K562 (cell line): ENCODE results near the gene LPIN1. TPM values are rescaled to one million over a fixed set of nuclear protein-coding genes. Genes with fewer than 3 reads are reported as not detected.

Source experiments
- ARID3A ChIP-seq: IDR thresholded peaks from 2 replicates; pipeline ENCODE4 v1.6.1; 2012; ENCODE audit warnings: low read depth, low read length, improper control_type of control experiment, borderline replicate concordance
- ATF1 ChIP-seq, 2 experiments: fragments of 450-650 bp in 1 of 2; IDR thresholded peaks; 2 replicates each; pipeline ENCODE4 v1.6.1; 2016; ENCODE audit warnings: missing compliant biosample characterization in 1 of 2, missing genetic modification characterization in 1 of 2
- CAMTA2 ChIP-seq: fragments of 250-450 bp; sonication (Bioruptor Pico); conservative IDR thresholded peaks from 2 replicates; pipeline ENCODE4 v1.5.1; 2022
- CHD4 ChIP-seq: fragments of 200-600 bp; sonication (generic); IDR thresholded peaks from 3 replicates; pipeline ENCODE4 v1.6.1; 2012; ENCODE audit warnings: low read depth, mild to moderate bottlenecking, mixed read lengths, low read length, inconsistent platforms; ENCODE audit not compliant: insufficient read depth, insufficient replicate concordance, poor library complexity, severe bottlenecking
- DIDO1 ChIP-seq: fragments of 450-650 bp; IDR thresholded peaks from 2 replicates; pipeline ENCODE4 v1.6.1; 2016; ENCODE audit warnings: low read depth, missing biosample characterization, missing genetic modification characterization
- FUS ChIP-seq: fragments of 200-400 bp; formaldehyde crosslinking; optimal IDR thresholded peaks from 2 replicates; pipeline ENCODE3; 2017; ENCODE audit warnings: low read depth, low read length
- GABPB1 ChIP-seq: sonication (generic); formaldehyde crosslinking; IDR thresholded peaks from 2 replicates; pipeline ENCODE4 v1.8.0; 2022; ENCODE audit warnings: mild to moderate bottlenecking, missing genetic modification reagents
- HMBOX1 ChIP-seq: sonication (generic); IDR thresholded peaks from 2 replicates; pipeline ENCODE4 v1.6.1; 2016
- MTA3 ChIP-seq: fragments of 450-650 bp; formaldehyde crosslinking; IDR thresholded peaks from 2 replicates; pipeline ENCODE4 v1.6.1; 2017; ENCODE audit warnings: mild to moderate bottlenecking, borderline replicate concordance
- NR1H2 ChIP-seq: sonication (generic); formaldehyde crosslinking; IDR thresholded peaks from 2 replicates; pipeline ENCODE4 v1.4.0; 2020; ENCODE audit warnings: mild to moderate bottlenecking, missing genetic modification reagents
- PBX2 ChIP-seq, 2 experiments: IDR thresholded peaks in 1 of 2; conservative IDR thresholded peaks in 1 of 2; 2 replicates each; pipeline ENCODE4 v1.6.1; 2016; ENCODE audit warnings: low read depth in 2 of 2, mild to moderate bottlenecking in 1 of 2, missing compliant biosample characterization in 1 of 2, missing genetic modification characterization in 1 of 2, moderate library complexity in 1 of 2
- RNF2 ChIP-seq: sonication (generic); IDR thresholded peaks from 2 replicates; pipeline ENCODE4 v1.6.1; 2016
- SETDB1 ChIP-seq: IDR thresholded peaks from one replicate; pipeline ENCODE4 v1.6.1; 2012; ENCODE audit warnings: low read length, control low read depth, inconsistent platforms
- SIN3A ChIP-seq, 2 experiments: fragments of 150-350 bp in 1 of 2; IDR thresholded peaks; 2 replicates each; pipeline ENCODE4 v1.6.1; 2011 to 2016; ENCODE audit warnings: borderline replicate concordance in 2 of 2, low read depth in 2 of 2, low read length in 2 of 2, mild to moderate bottlenecking in 2 of 2, moderate library complexity in 2 of 2; ENCODE audit not compliant: control insufficient read depth in 1 of 2
- SP2 ChIP-seq: IDR thresholded peaks from 2 replicates; pipeline ENCODE4 v1.6.1; 2011; ENCODE audit warnings: mild to moderate bottlenecking, low read depth, low read length, moderate library complexity; ENCODE audit not compliant: poor library complexity, severe bottlenecking; ENCODE audit errors: extremely low read depth
- TAL1 ChIP-seq: fragments of 450-650 bp; IDR thresholded peaks from 2 replicates; pipeline ENCODE4 v1.6.1; 2016; ENCODE audit warnings: mild to moderate bottlenecking
- TCF7L2 ChIP-seq: fragments of 150-350 bp; IDR thresholded peaks from 2 replicates; pipeline ENCODE4 v1.6.1; 2016; ENCODE audit warnings: low read depth, mild to moderate bottlenecking, low read length, moderate library complexity
- ZBTB17 ChIP-seq: fragments of 450-650 bp; formaldehyde crosslinking; IDR thresholded peaks from 2 replicates; pipeline ENCODE4 v1.4.0; 2020; ENCODE audit warnings: mild to moderate bottlenecking
- polyA plus RNA-seq, 8 experiments: library from polyadenylated mRNA; depleted of rRNA in 4 of 8; stranded (reverse) in 5 of 8; unstranded in 3 of 8; fragments of >200 nt; fragmentation: Nextera tagmentation in 2 of 8; fragmentation: Illumina TruSeq in 1 of 8; extraction: Ambion mirVana in 2 of 8; extraction: Trizol in 1 of 8; gene quantifications; 2 replicates each; pipeline versions ENCODE4 v1.2.1 to v1.2.3, GENCODE V29; 2011 to 2014; ENCODE audit warnings: inconsistent platforms in 1 of 8, missing spikeins in 1 of 8
- total RNA-seq, 7 experiments: library from RNA; depleted of rRNA in 6 of 7; stranded (reverse); fragments of >200 nt in 6 of 7; fragmentation: Illumina TruSeq in 2 of 7; extraction: Trizol in 2 of 7; gene quantifications; 2 replicates each; pipeline versions ENCODE4 v1.2.1 to v1.2.3, GENCODE V29; 2011 to 2021; ENCODE audit warnings: low replicate concordance in 1 of 7
- TF ChIP-seq, protein P1 (sequence below): sonication (generic); formaldehyde crosslinking; IDR thresholded peaks from 2 replicates; pipeline ENCODE4 v1.8.1; 2022; ENCODE audit warnings: missing genetic modification reagents
- TF ChIP-seq, protein P2 (sequence below): IDR thresholded peaks from 2 replicates; pipeline ENCODE4 v1.6.1; 2016; ENCODE audit warnings: missing genetic modification characterization, missing compliant biosample characterization

Gene LPIN1
- total and polyA plus RNA-seq, 9 of the 15 experiments (the other 6 are each of a cell fraction or from before 2014, with no cell fraction given): 9.2 to 84.0 (median 27.8) TPM

DNA sequence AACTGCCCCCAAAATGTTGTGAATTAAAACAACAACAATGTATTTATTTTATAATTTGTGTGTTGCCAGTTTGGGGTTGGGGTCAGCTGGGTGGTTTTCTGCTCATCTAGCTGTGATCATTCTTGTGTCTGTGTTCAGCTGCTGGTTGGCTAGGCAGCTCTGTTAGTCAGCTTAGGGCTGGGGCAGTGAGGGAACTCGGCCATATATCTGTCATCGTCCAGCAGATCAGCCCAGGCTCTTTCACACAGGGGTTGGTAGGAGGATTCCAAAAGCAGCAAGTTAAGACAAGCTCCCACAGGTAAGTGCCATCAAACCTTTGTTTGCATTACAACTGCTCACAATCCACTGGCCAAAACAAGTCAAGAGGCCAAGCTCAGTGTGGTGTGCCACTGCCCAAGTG is 121.5 kb downstream of the LPIN1 start (continued):
- TF ChIP-seq PBX2 (CRISPR knock-in tag; IDR thresholded peaks at IDR 0.05; ENCODE audit: low read depth) (no peak), PBX2 (tag; conservative IDR thresholded peaks at IDR 0.05; ENCODE audit: low read depth) (peak; percentile 96), SP2 (no peak), HMBOX1 (peak; percentile 96), MTA3 (peak; percentile 64; the same call in 1 of the 2 replicates), NR1H2 (CRISPR knock-in tag) (no peak), GABPB1 (CRISPR knock-in tag) (no peak), CHD4 (no peak), DIDO1 (tag) (no peak), RNF2 (no peak), ZBTB17 (CRISPR knock-in tag) (no peak), CAMTA2 (CRISPR knock-in tag) (no peak), ARID3A (no peak), TCF7L2 (no peak), FUS (no peak), TAL1 (no peak), SETDB1 (no peak), SIN3A (IDR thresholded peaks at IDR 0.05; ENCODE audit: borderline replicate concordance in 2 of 2, control insufficient read depth in 1 of 2, low read depth in 2 of 2, low read length in 2 of 2) (no peak), ATF1 (CRISPR knock-in tag; IDR thresholded peaks at IDR 0.05) (no peak), ATF1 (tag; IDR thresholded peaks at IDR 0.05) (0 out of 2 replicates have a peak, but pooled peaks have one; percentile 25)
- TF ChIP-seq, protein P1, sequence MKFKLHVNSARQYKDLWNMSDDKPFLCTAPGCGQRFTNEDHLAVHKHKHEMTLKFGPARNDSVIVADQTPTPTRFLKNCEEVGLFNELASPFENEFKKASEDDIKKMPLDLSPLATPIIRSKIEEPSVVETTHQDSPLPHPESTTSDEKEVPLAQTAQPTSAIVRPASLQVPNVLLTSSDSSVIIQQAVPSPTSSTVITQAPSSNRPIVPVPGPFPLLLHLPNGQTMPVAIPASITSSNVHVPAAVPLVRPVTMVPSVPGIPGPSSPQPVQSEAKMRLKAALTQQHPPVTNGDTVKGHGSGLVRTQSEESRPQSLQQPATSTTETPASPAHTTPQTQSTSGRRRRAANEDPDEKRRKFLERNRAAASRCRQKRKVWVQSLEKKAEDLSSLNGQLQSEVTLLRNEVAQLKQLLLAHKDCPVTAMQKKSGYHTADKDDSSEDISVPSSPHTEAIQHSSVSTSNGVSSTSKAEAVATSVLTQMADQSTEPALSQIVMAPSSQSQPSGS: no peak
- TF ChIP-seq, protein P2, sequence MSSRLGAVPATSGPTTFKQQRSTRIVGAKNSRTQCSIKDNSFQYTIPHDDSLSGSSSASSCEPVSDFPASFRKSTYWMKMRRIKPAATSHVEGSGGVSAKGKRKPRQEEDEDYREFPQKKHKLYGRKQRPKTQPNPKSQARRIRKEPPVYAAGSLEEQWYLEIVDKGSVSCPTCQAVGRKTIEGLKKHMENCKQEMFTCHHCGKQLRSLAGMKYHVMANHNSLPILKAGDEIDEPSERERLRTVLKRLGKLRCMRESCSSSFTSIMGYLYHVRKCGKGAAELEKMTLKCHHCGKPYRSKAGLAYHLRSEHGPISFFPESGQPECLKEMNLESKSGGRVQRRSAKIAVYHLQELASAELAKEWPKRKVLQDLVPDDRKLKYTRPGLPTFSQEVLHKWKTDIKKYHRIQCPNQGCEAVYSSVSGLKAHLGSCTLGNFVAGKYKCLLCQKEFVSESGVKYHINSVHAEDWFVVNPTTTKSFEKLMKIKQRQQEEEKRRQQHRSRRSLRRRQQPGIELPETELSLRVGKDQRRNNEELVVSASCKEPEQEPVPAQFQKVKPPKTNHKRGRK (tag): no peak
